Heart left ventricle (tissue), 16 donors: ENCODE measurements around the gene LRP1B. TPM values are rescaled to one million over a fixed set of nuclear protein-coding genes. Genes with fewer than 3 reads are reported as not detected.

ENCODE experiments used
- ATAC-seq, 4 donors: fragments of 200-7000 bp; cut with Tn5 transposase; one replicate each; pipeline ENCODE4 v1.9.1; 2020 to 2022; ENCODE audit warnings: moderate library complexity in 4 of 4, mild to moderate bottlenecking in 3 of 4, moderate number of reproducible peaks in 1 of 4
- DNase-seq, 5 donors: peaks; one replicate each; pipeline ENCODE4 v3.0.0-alpha.2; 2020
- H3K27ac ChIP-seq, 12 donors: fragments of 200-600 bp; sonication (generic) in 4 of 12; one replicate each; pipeline versions ENCODE4 v1.5.0 to v1.8.0; 2016 to 2022; ENCODE audit warnings: mild to moderate bottlenecking in 2 of 12
- H3K27me3 ChIP-seq, 9 donors: fragments of 200-600 bp; sonication (generic) in 2 of 9; one replicate each; pipeline versions ENCODE4 v1.5.1 to v1.8.0; 2016 to 2022; ENCODE audit warnings: mild to moderate bottlenecking in 3 of 9
- H3K36me3 ChIP-seq, 9 donors: fragments of 200-600 bp; sonication (generic) in 2 of 9; one replicate each; pipeline versions ENCODE4 v1.5.0 to v1.8.0; 2018 to 2022; ENCODE audit warnings: mild to moderate bottlenecking in 2 of 9
- H3K4me1 ChIP-seq, 12 donors: fragments of 200-600 bp; sonication (generic) in 4 of 12; one replicate each; pipeline versions ENCODE4 v1.5.0 to v1.8.0; 2016 to 2022; ENCODE audit warnings: mild to moderate bottlenecking in 3 of 12
- H3K4me3 ChIP-seq, 12 donors: fragments of 200-600 bp; sonication (generic) in 4 of 12; one replicate each; pipeline versions ENCODE4 v1.5.0 to v1.8.0; 2017 to 2022; ENCODE audit warnings: mild to moderate bottlenecking in 9 of 12, moderate library complexity in 4 of 12
- H3K9me3 ChIP-seq, 12 donors: fragments of 200-600 bp; sonication (generic) in 4 of 12; one replicate each; pipeline versions ENCODE4 v1.5.0 to v1.8.0; 2016 to 2022; ENCODE audit warnings: mild to moderate bottlenecking in 1 of 12
- POLR2A ChIP-seq, 2 donors: fragments of 450-650 bp; IDR thresholded peaks; one replicate each; pipeline ENCODE4 v1.6.1; 2017; ENCODE audit warnings: antibody characterized with exemption in 2 of 2, mild to moderate bottlenecking in 2 of 2, moderate library complexity in 2 of 2
- WGBS, 4 donors: extraction: QIAGEN DNeasy Blood & Tissue Kit in 2 of 4; methylation state at CpG; one replicate each; pipeline versions ENCODE4 v1.1.5 to v1.1.7; 2013 to 2018; 5-methylcytosine and 5-hydroxymethylcytosine counted together
- intact Hi-C, 10 donors: fragments of 100-400 bp; cut with DNase I; formaldehyde crosslinking; loops; one replicate each; pipeline versions ENCODE4 v1.11.1 to v1.14.2; 2022
- polyA plus RNA-seq, 2 donors: library from polyadenylated mRNA; stranded (reverse); fragments of 200-250 nt; gene quantifications; one replicate each; pipeline ENCODE4 v1.2.3, GENCODE V29; 2013
- total RNA-seq, 9 donors: library from RNA; depleted of rRNA in 2 of 9; stranded (reverse); fragments of >200 nt in 2 of 9; fragmentation: NEBNext Ultra II Directional in 3 of 9; extraction: Animal tissue kit (Norgen Biotek cat#: 25700) in 3 of 9; gene quantifications; one replicate each; pipeline versions ENCODE4 v1.1.0 to v1.2.4, GENCODE V29; 2016 to 2023
- TF ChIP-seq, protein P1 (sequence below), 12 donors: fragments of 200-600 bp; sonication (generic) in 4 of 12; IDR thresholded peaks; one replicate each; pipeline versions ENCODE4 v1.5.0 to v1.8.0; 2018 to 2022; ENCODE audit warnings: antibody characterized with exemption in 12 of 12, mild to moderate bottlenecking in 5 of 12
- donor health status: ischemic (EF 13 %, LVEDD 7.1; RV severe dilation, severe dysfunction).
- donor health status: healthy with polysubstance abuse.
- donor health status: DM: no; HTN: yes; CAD: no.
- donor health status: DM: no; HTN: no; CAD: no.
- donor health status: ischemic (EF 25% LVEDD 6.9; RV normal size, moderate dysfunction).
- donor health status: ischemic (EF 25% LVEDD 5.7; RV mildly dilated, moderate dysfunction).
- donor health status: healthy.
- donor health status: DM: yes; HTN: yes; CAD: no.
- donor health status: ischemic (EF 35%, LVEDD 5.7; RV mildly dilated, moderate dysfunction).
- donor health status: nonischemic (EF 11% LVEDD 7.7; RV severe dilation, severe dysfunction).
- donor health status: DM: yes; HTN: yes; CAD: no.
- donor health status: PGD.
- donor health status: ischemic (EF 29% LVEDD 5.4; RV normal size, mild dysfunction).
- donor health status: nonischemic (EF 23%, LVEDD 6.1; RV moderate dilation, normal function).

Gene LRP1B
- total and polyA plus RNA-seq, 11 donors: 0.01 to 0.19 (median 0.11) TPM; not detected in 2

DNA sequence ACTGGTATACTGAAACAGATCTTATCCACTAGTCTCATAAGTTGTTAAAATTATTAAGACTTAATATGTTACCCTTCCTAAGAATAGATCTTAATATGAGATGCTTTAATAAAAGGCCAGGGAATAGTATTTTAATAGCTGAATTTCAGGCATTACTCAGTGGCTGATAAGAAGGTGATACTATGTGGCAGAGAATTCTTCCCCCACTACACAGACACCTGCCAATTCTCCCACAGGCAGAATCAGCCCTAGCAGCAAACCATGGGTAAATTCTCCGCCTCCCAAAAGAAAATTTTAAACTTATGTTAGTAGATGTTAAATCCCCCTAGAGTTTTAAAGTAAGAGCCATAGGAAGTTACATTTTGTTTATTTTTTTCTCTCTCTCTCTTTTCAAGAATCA, 888.8 kb downstream of the LRP1B start:
- intact Hi-C loops: no loop called here
- Histone ChIP-seq H3K9me3 (no peaks in the 10 kb centered on the region), H3K36me3 (no peaks in the 10 kb centered on the region), H3K4me3 (no peak overlapping the region), H3K27ac (no peak overlapping the region), H3K4me1 (no peaks in the 10 kb centered on the region), H3K27me3 (no peaks in the 10 kb centered on the region)
- 56 to 71% (median 66%) methylated on average over 1 of the region's 1 CpG for WGBS, 4 donors
- ATAC-seq: no peak
- no peak for TF ChIP-seq POLR2A (IDR thresholded peaks at IDR 0.05)
- TF ChIP-seq, protein P1, sequence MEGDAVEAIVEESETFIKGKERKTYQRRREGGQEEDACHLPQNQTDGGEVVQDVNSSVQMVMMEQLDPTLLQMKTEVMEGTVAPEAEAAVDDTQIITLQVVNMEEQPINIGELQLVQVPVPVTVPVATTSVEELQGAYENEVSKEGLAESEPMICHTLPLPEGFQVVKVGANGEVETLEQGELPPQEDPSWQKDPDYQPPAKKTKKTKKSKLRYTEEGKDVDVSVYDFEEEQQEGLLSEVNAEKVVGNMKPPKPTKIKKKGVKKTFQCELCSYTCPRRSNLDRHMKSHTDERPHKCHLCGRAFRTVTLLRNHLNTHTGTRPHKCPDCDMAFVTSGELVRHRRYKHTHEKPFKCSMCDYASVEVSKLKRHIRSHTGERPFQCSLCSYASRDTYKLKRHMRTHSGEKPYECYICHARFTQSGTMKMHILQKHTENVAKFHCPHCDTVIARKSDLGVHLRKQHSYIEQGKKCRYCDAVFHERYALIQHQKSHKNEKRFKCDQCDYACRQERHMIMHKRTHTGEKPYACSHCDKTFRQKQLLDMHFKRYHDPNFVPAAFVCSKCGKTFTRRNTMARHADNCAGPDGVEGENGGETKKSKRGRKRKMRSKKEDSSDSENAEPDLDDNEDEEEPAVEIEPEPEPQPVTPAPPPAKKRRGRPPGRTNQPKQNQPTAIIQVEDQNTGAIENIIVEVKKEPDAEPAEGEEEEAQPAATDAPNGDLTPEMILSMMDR (IDR thresholded peaks at IDR 0.05): no peak
- no peak for DNase-seq

GRCh38 chr2:141226560-141226959, 904.3 kb downstream of the LRP1B start:
- Histone ChIP-seq H3K27ac (no peak overlapping the region), H3K36me3 (no peaks in the 10 kb centered on the region), H3K9me3 (peaks cover 0 to 11% (median 3%) of the 10 kb centered on the region in 12 donors), H3K4me1 (no peaks in the 10 kb centered on the region), H3K4me3 (no peak overlapping the region), H3K27me3 (no peaks in the 10 kb centered on the region)
- 25 to 54% (median 32%) methylated on average over 1 of the region's 1 CpG for WGBS, 4 donors
- no peak for DNase-seq
- TF ChIP-seq, protein P1 (IDR thresholded peaks at IDR 0.05): no peak
- no peak for TF ChIP-seq POLR2A (IDR thresholded peaks at IDR 0.05)
- intact Hi-C loops: no loop called here
- no peak for ATAC-seq

GRCh38 chr2:141207036-141207385, 923.8 kb downstream of the LRP1B start:
- no peaks in the 10 kb centered on the region for H3K36me3 ChIP-seq
- H3K27ac ChIP-seq: peak overlapping the region in 7 of 12 donors; percentile 0 to 73 (median 63)
- H3K4me1 ChIP-seq: peaks cover 0 to 4% (median 0%) of the 10 kb centered on the region in 12 donors
- no peaks in the 10 kb centered on the region for H3K27me3 ChIP-seq
- H3K4me3 ChIP-seq: peak overlapping the region in 1 of 12 donors; percentile 7
- intact Hi-C loops: loop anchor here in 1 of 10 donors (10.0 kb wide), 1 partner anchor 192 kb away; no protein-coding TSS in a partner anchor
- no peak for TF ChIP-seq POLR2A (IDR thresholded peaks at IDR 0.05)
- TF ChIP-seq, protein P1 (IDR thresholded peaks at IDR 0.05): no peak
- DNase-seq (no peak), ATAC-seq (peak in 3 of 4 donors; percentile 38 to 84 (median 76))
- H3K9me3 ChIP-seq: peaks cover 0 to 7% (median 0%) of the 10 kb centered on the region in 12 donors
- 32 to 42% (median 39%) methylated on average over 2 of the region's 2 CpGs for WGBS, 4 donors

- H3K36me3 ChIP-seq: no peaks in the 10 kb centered on the region
- no peak for DNase-seq
- no peak overlapping the region for H3K27ac ChIP-seq
- no peak for ATAC-seq
- 47 to 58% (median 53%) methylated on average over 6 of the region's 6 CpGs for WGBS, 4 donors
- H3K4me3 ChIP-seq: no peak overlapping the region
- TF ChIP-seq, protein P1 (IDR thresholded peaks at IDR 0.05): no peak
- TF ChIP-seq POLR2A (IDR thresholded peaks at IDR 0.05): no peak
- H3K4me1 ChIP-seq: no peaks in the 10 kb centered on the region
- no peaks in the 10 kb centered on the region for H3K27me3 ChIP-seq
- peaks cover 0 to 7% (median 0%) of the 10 kb centered on the region in 12 donors for H3K9me3 ChIP-seq
- intact Hi-C loops: loop anchor here in 1 of 10 donors (10.0 kb wide), 1 partner anchor 186 kb away; no protein-coding TSS in a partner anchor
Measured at GRCh38 chr2:141201016-141201565, 929.7 kb downstream of the LRP1B start.
